HL-60 (cell line): ENCODE results near the gene TPRX1.

ENCODE experiments used
- DNase-seq, 2 experiments: peaks; one replicate each; pipeline ENCODE4 v3.0.0-alpha.2; 2010 to 2020; ENCODE audit warnings: low read depth in 1 of 2, low spot score in 1 of 2
- H3K27ac ChIP-seq: fragments of 250-450 bp; sonication (Bioruptor Pico); replicated peaks from 2 replicates; pipeline ENCODE4 v1.5.1; 2020; ENCODE audit warnings: mild to moderate bottlenecking, moderate library complexity
- H3K27me3 ChIP-seq: fragments of 250-450 bp; sonication (Bioruptor Pico); 2 replicates; pipeline ENCODE4 v1.5.1; 2021; ENCODE audit warnings: mild to moderate bottlenecking, moderate library complexity; ENCODE audit not compliant: insufficient read depth, poor library complexity, severe bottlenecking
- H3K4me3 ChIP-seq: replicated peaks from 2 replicates; pipeline ENCODE4 v1.5.1; 2011; ENCODE audit warnings: mild to moderate bottlenecking, control low read depth, low read length; ENCODE audit not compliant: insufficient read depth
- CTCF ChIP-seq: IDR thresholded peaks from one replicate; pipeline ENCODE4 v1.5.1; 2011; ENCODE audit warnings: low read length, control low read depth, inconsistent platforms; ENCODE audit not compliant: insufficient read depth
- GABPA ChIP-seq: IDR thresholded peaks from 2 replicates; pipeline ENCODE4 v1.6.1; 2012; ENCODE audit warnings: low read depth
- POLR2AphosphoS5 ChIP-seq: IDR thresholded peaks from 2 replicates; pipeline ENCODE4 v1.6.1; 2012; ENCODE audit warnings: low read depth
- REST ChIP-seq: IDR thresholded peaks from 2 replicates; pipeline ENCODE4 v1.6.1; 2012; ENCODE audit warnings: low read depth; ENCODE audit not compliant: insufficient replicate concordance
- SPI1 ChIP-seq: IDR thresholded peaks from 2 replicates; pipeline ENCODE4 v1.6.1; 2012; ENCODE audit warnings: low read depth, mild to moderate bottlenecking, borderline replicate concordance

The TPRX1 gene

GRCh38 chr19:47755065-47755761 is 49.1 kb downstream of the TPRX1 start:
- no peak for DNase-seq
- no peak overlapping the region for H3K4me3 ChIP-seq
- TF ChIP-seq CTCF (no peak), GABPA (no peak), POLR2AphosphoS5 (no peak)
- no peak overlapping the region for H3K27ac ChIP-seq
- no peaks in the 10 kb centered on the region for H3K27me3 ChIP-seq

- H3K27me3 ChIP-seq, result no peaks in the 10 kb centered on the region
- H3K4me3 ChIP-seq, result no peak overlapping the region
- DNase-seq, result no peak
- H3K27ac ChIP-seq, result no peak overlapping the region
- TF ChIP-seq POLR2AphosphoS5 (no peak; the same call in 1 of the 2 replicates), REST (no peak), CTCF (no peak), GABPA (no peak), SPI1 (no peak)
Observed at GRCh38 chr19:47754206-47755064, 49.9 kb downstream of the TPRX1 start.

GRCh38 chr19:47752440-47753211 is 51.7 kb downstream of the TPRX1 start:
- Histone ChIP-seq H3K27ac (no peak overlapping the region), H3K4me3 (no peak overlapping the region), H3K27me3 (no peaks in the 10 kb centered on the region)
- DNase-seq, result no peak
- TF ChIP-seq GABPA, result no peak
- no peak for TF ChIP-seq SPI1
- TF ChIP-seq POLR2AphosphoS5, result no peak
- no peak for TF ChIP-seq REST
- TF ChIP-seq CTCF, result no peak
